SK-N-SH (cell line): ENCODE measurements around the gene MYO15B.

ENCODE experiments used
- CHD2 ChIP-seq: fragments of 150-350 bp; IDR thresholded peaks from 2 replicates; pipeline ENCODE4 v1.6.1; 2018; ENCODE audit warnings: low read length; ENCODE audit not compliant: partially characterized antibody
- EP300 ChIP-seq, 2 experiments: IDR thresholded peaks; 2 replicates each; pipeline versions ENCODE4 v1.4.0 to v1.6.1; 2012; ENCODE audit warnings: borderline replicate concordance in 1 of 2, low read depth in 1 of 2, low read length in 1 of 2
- MAX ChIP-seq: IDR thresholded peaks from 2 replicates; pipeline ENCODE4 v1.4.0; 2012; ENCODE audit warnings: low read depth
- POLR2AphosphoS5 ChIP-seq: IDR thresholded peaks from 2 replicates; pipeline ENCODE4 v1.6.1; 2012; ENCODE audit warnings: low read depth, low read length
- RCOR1 ChIP-seq: fragments of 150-350 bp; IDR thresholded peaks from 2 replicates; pipeline ENCODE4 v1.6.1; 2017; ENCODE audit warnings: antibody characterized with exemption, low read length
- SIN3A ChIP-seq: IDR thresholded peaks from 2 replicates; pipeline ENCODE4 v1.6.1; 2012; ENCODE audit warnings: low read depth, mild to moderate bottlenecking, low read length, moderate library complexity, borderline replicate concordance
- TF ChIP-seq, protein P1 (sequence below): fragments of 200-600 bp; sonication (generic); IDR thresholded peaks from 2 replicates; pipeline ENCODE4 v1.6.1; 2017; ENCODE audit warnings: antibody characterized with exemption, mild to moderate bottlenecking, moderate library complexity

- no peak for TF ChIP-seq SIN3A
- TF ChIP-seq, protein P1, sequence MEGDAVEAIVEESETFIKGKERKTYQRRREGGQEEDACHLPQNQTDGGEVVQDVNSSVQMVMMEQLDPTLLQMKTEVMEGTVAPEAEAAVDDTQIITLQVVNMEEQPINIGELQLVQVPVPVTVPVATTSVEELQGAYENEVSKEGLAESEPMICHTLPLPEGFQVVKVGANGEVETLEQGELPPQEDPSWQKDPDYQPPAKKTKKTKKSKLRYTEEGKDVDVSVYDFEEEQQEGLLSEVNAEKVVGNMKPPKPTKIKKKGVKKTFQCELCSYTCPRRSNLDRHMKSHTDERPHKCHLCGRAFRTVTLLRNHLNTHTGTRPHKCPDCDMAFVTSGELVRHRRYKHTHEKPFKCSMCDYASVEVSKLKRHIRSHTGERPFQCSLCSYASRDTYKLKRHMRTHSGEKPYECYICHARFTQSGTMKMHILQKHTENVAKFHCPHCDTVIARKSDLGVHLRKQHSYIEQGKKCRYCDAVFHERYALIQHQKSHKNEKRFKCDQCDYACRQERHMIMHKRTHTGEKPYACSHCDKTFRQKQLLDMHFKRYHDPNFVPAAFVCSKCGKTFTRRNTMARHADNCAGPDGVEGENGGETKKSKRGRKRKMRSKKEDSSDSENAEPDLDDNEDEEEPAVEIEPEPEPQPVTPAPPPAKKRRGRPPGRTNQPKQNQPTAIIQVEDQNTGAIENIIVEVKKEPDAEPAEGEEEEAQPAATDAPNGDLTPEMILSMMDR: no peak
- TF ChIP-seq RCOR1: no peak
- no peak for TF ChIP-seq POLR2AphosphoS5
- TF ChIP-seq EP300 (IDR thresholded peaks at IDR 0.05; ENCODE audit: borderline replicate concordance in 1 of 2, low read depth in 1 of 2, low read length in 1 of 2): no peak
- no peak for TF ChIP-seq MAX
- TF ChIP-seq CHD2: no peak
These were observed 60.3 kb downstream of the MYO15B start for GRCh38 chr17:75647921-75648320.
